Hepatocyte (in vitro differentiated cells): Measurements from ENCODE around the gene SYT15B. TPM values are rescaled to one million over a fixed set of nuclear protein-coding genes. Genes with fewer than 3 reads are reported as not detected.
"Not testable (repeated sequence)": the region's sequence is repeated elsewhere in the genome, so short reads cannot be mapped to it uniquely, and the experiment has no call there.

Experiments
- DNase-seq: peaks from one replicate; pipeline ENCODE4 v3.0.0-alpha.2; 2016; ENCODE audit warnings: low spot score
- H2AFZ ChIP-seq: fragments of 200-600 bp; sonication (generic); 2 replicates; pipeline ENCODE4 v1.6.0; 2016; ENCODE audit warnings: antibody characterized with exemption, mild to moderate bottlenecking
- H3K27ac ChIP-seq: fragments of 200-600 bp; sonication (generic); 2 replicates; pipeline ENCODE4 v1.5.1; 2016; ENCODE audit warnings: mild to moderate bottlenecking
- H3K27me3 ChIP-seq: fragments of 200-600 bp; sonication (generic); 2 replicates; pipeline ENCODE4 v1.6.1; 2016
- H3K36me3 ChIP-seq: fragments of 200-600 bp; sonication (generic); replicated peaks from 2 replicates; pipeline ENCODE4 v1.5.1; 2016; ENCODE audit warnings: low read depth; ENCODE audit not compliant: insufficient read depth
- H3K4me1 ChIP-seq: fragments of 200-600 bp; sonication (generic); 2 replicates; pipeline ENCODE4 v1.5.1; 2016; ENCODE audit warnings: mild to moderate bottlenecking, moderate library complexity; ENCODE audit not compliant: insufficient read depth
- H3K4me2 ChIP-seq: fragments of 200-600 bp; sonication (generic); 2 replicates; pipeline ENCODE4 v1.6.0; 2016
- H3K4me3 ChIP-seq: fragments of 200-600 bp; sonication (generic); 2 replicates; pipeline ENCODE4 v1.5.1; 2016; ENCODE audit warnings: mild to moderate bottlenecking
- H3K79me2 ChIP-seq: fragments of 200-600 bp; sonication (generic); 2 replicates; pipeline ENCODE4 v1.6.0; 2017; ENCODE audit warnings: mild to moderate bottlenecking
- H3K9me2 ChIP-seq: fragments of 200-600 bp; sonication (generic); replicated peaks from 2 replicates; pipeline ENCODE4 v1.6.0; 2017; ENCODE audit warnings: mild to moderate bottlenecking; ENCODE audit not compliant: insufficient read depth
- H3K9me3 ChIP-seq: fragments of 200-600 bp; sonication (generic); 2 replicates; pipeline ENCODE4 v1.5.1; 2016; ENCODE audit warnings: low read depth, mild to moderate bottlenecking
- H4K20me1 ChIP-seq: fragments of 200-600 bp; sonication (generic); 2 replicates; pipeline ENCODE4 v1.6.0; 2016; ENCODE audit warnings: mild to moderate bottlenecking; ENCODE audit not compliant: insufficient read depth, poor library complexity, severe bottlenecking
- EZH2 ChIP-seq: fragments of 200-600 bp; sonication (generic); IDR thresholded peaks from 2 replicates; pipeline ENCODE4 v1.6.1; 2016; ENCODE audit warnings: antibody characterized with exemption, mild to moderate bottlenecking, borderline replicate concordance
- WGBS: methylation state at CpG from one replicate; pipeline ENCODE4 v1.1.6; 2016; ENCODE audit warnings: low lambda C conversion rate; ENCODE audit errors: missing lambda C conversion rate; 5-methylcytosine and 5-hydroxymethylcytosine counted together
- polyA plus RNA-seq: library from polyadenylated mRNA; unstranded; fragments of >200 nt; fragmentation: Nextera tagmentation; extraction: Ambion mirVana; gene quantifications from 2 replicates; pipeline ENCODE4 v1.2.1, GENCODE V29; 2016
- total RNA-seq: library from RNA; depleted of rRNA; stranded (reverse); fragments of >200 nt; gene quantifications from 2 replicates; pipeline ENCODE4 v1.2.3, GENCODE V29; 2014

The SYT15B gene
- total and polyA plus RNA-seq, 2 experiments from 2014 or later: 0.65 TPM; not detected in 1

GRCh38 chr10:47762674-47763553 is 478 bp downstream of the SYT15B start:
- H2AFZ ChIP-seq, H3K27me3 ChIP-seq, H3K4me1 ChIP-seq, H4K20me1 ChIP-seq, H3K36me3 ChIP-seq, H3K79me2 ChIP-seq, H3K4me3 ChIP-seq, H3K9me2 ChIP-seq, H3K9me3 ChIP-seq, DNase-seq, H3K27ac ChIP-seq: not testable (repeated sequence)
- peak overlapping the region; percentile 74 for H3K4me2 ChIP-seq
- 3% methylated on average over 37 of the region's 80 CpGs for WGBS
- peak; percentile 36 for TF ChIP-seq EZH2

DNA sequence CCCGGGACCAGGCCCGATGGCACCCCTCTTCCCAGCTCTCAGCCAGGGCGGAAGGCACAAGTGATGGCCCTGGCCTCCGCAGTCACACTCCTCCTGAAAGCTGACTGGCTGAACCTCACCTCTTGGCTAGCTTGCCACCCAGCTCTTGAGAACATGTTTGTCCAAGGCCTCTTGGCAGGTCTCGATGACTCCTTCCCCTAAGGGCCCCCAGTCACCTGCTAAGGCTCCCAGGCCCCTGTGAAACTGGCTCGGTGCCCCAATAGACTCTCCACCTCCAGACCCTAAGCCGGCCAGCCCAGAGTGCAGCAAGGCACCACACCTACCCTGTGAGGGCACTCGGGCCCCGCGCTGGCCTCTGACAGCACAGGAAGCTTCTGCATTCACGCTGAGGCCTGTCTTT is 4.5 kb downstream of the SYT15B start:
- WGBS: 83% methylated on average over 4 of the region's 11 CpGs
- not testable (repeated sequence) for H3K4me2 ChIP-seq, H3K4me1 ChIP-seq, H3K79me2 ChIP-seq, H3K27ac ChIP-seq, H2AFZ ChIP-seq, H3K27me3 ChIP-seq, H3K9me3 ChIP-seq, H3K4me3 ChIP-seq, DNase-seq, H3K9me2 ChIP-seq, H3K36me3 ChIP-seq, H4K20me1 ChIP-seq

GRCh38 chr10:47756169-47756568 is 7.2 kb downstream of the SYT15B start:
- DNase-seq, H3K9me2 ChIP-seq, H3K9me3 ChIP-seq, H4K20me1 ChIP-seq, H3K4me3 ChIP-seq, H2AFZ ChIP-seq, H3K27ac ChIP-seq, H3K4me1 ChIP-seq, H3K79me2 ChIP-seq, H3K4me2 ChIP-seq, H3K36me3 ChIP-seq, H3K27me3 ChIP-seq: not testable (repeated sequence)
- whole genome bisulfite sequencing: no CpG with 5 or more reads among the region's 13 CpGs

GRCh38 chr10:47753871-47754270 is 9.5 kb downstream of the SYT15B start:
- WGBS: no CpG with 5 or more reads among the region's 24 CpGs
- DNase-seq: not testable (repeated sequence)

DNA sequence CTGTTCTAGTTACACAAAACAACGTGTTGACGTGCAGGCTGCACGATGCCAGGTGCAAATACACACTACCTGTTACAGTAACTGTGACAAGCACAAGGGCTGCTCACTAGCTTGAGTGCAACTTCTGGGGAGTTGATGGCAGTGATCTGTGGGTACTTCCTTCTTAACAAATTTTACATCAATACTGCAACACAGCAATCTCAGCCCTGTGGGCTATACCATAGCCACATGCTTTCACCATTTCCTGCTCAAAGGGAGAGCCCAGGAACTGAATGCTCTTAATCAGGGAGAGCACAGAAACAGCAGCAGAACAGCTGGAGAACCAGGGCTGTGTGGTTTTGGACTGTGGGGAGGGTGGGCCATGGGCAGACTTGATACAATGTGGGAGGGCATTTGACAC is 10.2 kb downstream of the SYT15B start:
- H3K9me3 ChIP-seq, H2AFZ ChIP-seq, DNase-seq, H3K4me2 ChIP-seq, H3K36me3 ChIP-seq, H3K4me1 ChIP-seq, H3K79me2 ChIP-seq, H3K9me2 ChIP-seq, H3K4me3 ChIP-seq, H4K20me1 ChIP-seq, H3K27me3 ChIP-seq, H3K27ac ChIP-seq: not testable (repeated sequence)
- WGBS: no CpG with 5 or more reads among the region's 3 CpGs

More at GRCh38 chr10:47753871-47754270, 9.5 kb downstream of the SYT15B start:
- not testable (repeated sequence) for H3K9me2 ChIP-seq, H3K27me3 ChIP-seq, H2AFZ ChIP-seq, H3K9me3 ChIP-seq, H3K27ac ChIP-seq, H4K20me1 ChIP-seq, H3K36me3 ChIP-seq, H3K79me2 ChIP-seq, H3K4me2 ChIP-seq, H3K4me1 ChIP-seq, H3K4me3 ChIP-seq

- no CpG with 5 or more reads among the region's 3 CpGs for WGBS
- not testable (repeated sequence) for H3K9me3 ChIP-seq, H3K4me2 ChIP-seq, H3K36me3 ChIP-seq, H3K4me1 ChIP-seq, H4K20me1 ChIP-seq, H3K9me2 ChIP-seq, H3K79me2 ChIP-seq, DNase-seq, H3K27ac ChIP-seq, H2AFZ ChIP-seq, H3K4me3 ChIP-seq, H3K27me3 ChIP-seq
Observed at GRCh38 chr10:47751821-47752220, 11.6 kb downstream of the SYT15B start.

GRCh38 chr10:47750360-47750759 is 13.0 kb downstream of the SYT15B start:
- H3K27me3 ChIP-seq, H3K4me3 ChIP-seq, H3K4me1 ChIP-seq, H3K4me2 ChIP-seq, H3K36me3 ChIP-seq, H2AFZ ChIP-seq, H4K20me1 ChIP-seq, DNase-seq, H3K27ac ChIP-seq, H3K9me2 ChIP-seq, H3K79me2 ChIP-seq, H3K9me3 ChIP-seq: not testable (repeated sequence)
- no CpG with 5 or more reads among the region's 8 CpGs for WGBS

DNA sequence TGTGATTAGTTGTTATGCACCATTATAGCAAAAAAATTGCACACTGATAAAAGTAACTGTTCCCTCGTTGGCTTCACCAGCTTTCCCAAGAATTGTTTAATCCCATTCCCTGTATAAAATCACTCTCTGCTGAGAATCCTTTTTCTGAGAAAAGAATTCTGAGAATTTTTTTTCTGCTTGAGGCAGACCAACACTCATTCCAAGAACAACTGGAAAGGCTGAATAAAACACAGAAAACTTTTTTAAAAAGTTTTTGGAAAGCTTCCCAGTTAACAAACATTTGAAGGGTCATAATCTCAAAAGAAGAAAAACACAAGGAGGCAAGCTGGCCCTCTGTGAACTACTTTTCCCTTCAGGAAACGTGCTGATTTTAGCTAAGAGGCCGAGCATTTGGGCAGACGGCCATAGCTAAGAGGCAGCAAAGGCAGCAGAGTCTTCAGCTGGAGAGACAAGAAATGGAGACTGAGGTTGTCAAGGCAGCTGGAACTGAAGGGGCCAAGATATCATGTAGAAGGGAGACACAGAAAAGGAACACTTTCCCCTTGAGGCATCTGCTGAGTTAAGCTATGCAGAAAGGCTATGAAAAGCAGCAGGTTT is 16.5 kb downstream of the SYT15B start:
- not testable (repeated sequence) for H4K20me1 ChIP-seq, H3K9me3 ChIP-seq, H3K27ac ChIP-seq

GRCh38 chr10:47744881-47745280 is 18.5 kb downstream of the SYT15B start:
- H2AFZ ChIP-seq, H3K4me2 ChIP-seq, H3K9me3 ChIP-seq, H3K79me2 ChIP-seq, H3K27ac ChIP-seq, DNase-seq, H4K20me1 ChIP-seq, H3K4me3 ChIP-seq, H3K4me1 ChIP-seq, H3K9me2 ChIP-seq, H3K27me3 ChIP-seq, H3K36me3 ChIP-seq: not testable (repeated sequence)
- 50% methylated on average over 1 of the region's 4 CpGs for WGBS

More for the DNA sequence above, 16.5 kb downstream of the SYT15B start:
- H3K9me2 ChIP-seq, H2AFZ ChIP-seq, H3K4me3 ChIP-seq, H3K36me3 ChIP-seq, H3K4me1 ChIP-seq, H3K79me2 ChIP-seq, H3K27me3 ChIP-seq, H3K4me2 ChIP-seq, DNase-seq: not testable (repeated sequence)
- WGBS: 68% methylated on average over 3 of the region's 4 CpGs
